ENCODE measurements around the gene SRRD. TPM values are rescaled to one million over a fixed set of nuclear protein-coding genes. Genes with fewer than 3 reads are reported as not detected.

The SRRD gene
- total RNA-seq, 1 donor from 2014 or later = 13.5 TPM

DNA sequence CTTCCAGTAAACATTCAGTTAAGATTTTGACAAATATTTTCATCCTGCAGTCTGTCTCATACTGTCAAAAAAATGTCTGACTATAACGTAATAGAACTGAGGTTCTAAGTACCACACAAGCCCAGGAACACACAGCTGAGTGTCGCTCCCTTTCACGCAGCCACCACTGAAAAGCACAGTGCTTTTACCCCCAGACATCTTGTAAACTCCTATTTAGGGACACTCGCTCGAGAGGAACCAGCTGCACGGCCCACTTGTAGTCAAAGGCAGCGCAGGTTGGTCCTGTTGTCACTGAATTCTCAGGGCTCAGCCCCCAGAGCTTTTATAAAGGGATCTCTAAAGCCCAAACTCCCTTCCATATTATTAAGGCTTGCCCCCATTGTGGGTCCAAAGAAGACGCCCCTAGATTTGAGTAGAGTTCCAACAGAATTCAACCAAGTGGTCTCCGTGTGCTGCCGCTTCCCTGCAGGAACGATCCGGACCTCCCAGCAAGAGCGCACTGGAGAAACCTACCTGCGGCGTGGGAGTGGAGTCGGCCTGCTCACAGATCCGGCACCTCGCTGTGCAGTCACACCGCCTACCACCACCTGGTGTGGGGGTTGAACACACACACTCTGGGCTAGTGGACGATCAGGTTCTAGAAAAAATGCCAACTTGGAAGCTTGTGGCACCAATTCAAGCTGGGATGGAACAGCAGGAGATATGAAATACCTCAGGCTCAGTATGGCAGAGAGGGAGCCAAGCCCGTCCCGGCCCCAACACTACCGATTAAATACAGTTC is 31.3 kb upstream of the SRRD start:
- DNase-seq (ENCODE audit: low spot score in 2 of 2) (no peak), FAIRE-seq (no peak)

DNA sequence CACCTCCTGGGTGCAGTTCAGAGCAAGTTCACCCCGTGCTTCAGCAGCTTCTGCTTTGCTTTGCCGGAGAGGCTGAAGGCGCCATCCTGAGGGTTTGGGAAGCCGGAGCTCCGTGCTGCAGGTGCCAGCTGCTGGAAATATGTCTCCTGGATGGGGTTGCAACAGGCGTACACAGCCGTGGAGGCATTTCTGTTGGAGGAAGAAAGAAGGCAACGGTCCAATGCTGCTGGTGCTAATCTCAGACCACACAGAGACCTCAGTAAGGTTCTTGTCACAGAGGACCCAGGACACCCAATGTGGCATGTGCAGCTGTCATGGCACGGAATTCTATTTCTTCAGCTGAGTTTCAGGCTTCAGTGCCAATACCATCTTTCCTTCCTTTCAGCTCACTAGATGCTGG is 30.5 kb upstream of the SRRD start:
- no peak for DNase-seq (ENCODE audit: low spot score in 2 of 2)
- no peak for FAIRE-seq

DNA sequence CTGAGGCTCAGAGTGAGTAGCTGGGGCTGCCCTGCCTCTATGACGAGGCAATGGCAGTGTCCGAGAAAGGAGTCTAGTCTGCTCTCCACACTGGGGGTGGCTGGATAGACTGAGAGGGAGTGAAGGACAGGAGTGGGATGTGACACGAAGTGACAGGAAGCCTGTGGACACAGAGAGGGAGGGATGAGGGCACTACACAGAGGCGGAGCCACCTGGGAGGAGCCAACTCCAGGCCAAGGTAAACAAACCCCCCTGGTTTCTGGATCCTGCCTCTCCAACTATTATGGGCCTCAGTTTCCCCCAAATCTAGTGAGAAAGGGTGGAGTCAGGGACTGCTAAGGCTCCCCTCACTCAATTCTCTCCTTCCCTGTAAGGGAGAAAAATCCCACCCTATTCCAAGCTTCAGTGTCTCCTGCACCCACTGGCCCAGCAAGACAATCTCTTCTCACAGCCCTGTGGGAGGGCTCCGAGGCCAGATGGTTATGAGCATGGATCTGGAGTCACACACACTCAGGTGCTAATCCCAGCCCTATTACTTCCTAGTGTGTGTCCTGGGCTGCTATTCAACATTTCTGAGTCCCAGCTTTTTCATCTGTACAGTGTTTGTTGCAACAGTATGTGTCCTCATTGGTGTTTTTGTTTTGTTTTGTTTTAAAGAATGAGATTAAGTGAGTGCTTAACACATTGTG is 29.7 kb upstream of the SRRD start:
- no peak for FAIRE-seq

DNA sequence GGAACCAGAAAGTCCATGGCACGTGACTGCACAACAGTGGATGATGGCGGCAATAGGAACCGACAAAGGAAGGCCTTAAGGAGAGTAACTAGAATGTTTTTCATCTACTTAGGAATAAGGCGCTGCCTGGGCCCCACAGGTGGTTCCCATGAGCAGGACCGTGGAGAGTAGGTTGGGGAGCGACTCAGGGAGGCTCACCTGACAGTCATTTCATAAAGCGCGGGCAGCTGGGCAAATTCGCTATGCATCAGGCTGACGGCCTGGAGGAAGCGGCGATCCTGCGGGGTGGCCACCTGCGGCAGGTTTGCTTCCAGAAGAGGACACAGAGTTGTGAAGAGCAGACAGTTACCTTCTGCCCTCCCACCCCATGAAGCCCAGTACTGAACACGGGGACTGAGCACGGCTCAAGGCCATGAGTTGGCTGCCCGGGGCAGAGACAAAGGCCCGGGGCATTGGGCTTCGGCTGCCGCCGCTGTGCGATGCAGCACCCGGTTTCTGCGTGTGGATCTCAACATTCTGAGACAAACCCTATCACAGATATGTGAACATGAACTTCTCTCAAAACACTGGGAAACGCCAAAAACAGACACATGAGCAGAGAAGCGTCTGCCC is 25.9 kb upstream of the SRRD start:
- FAIRE-seq (no peak), DNase-seq (ENCODE audit: low spot score in 2 of 2) (no peak)

More for the DNA sequence above, 29.7 kb upstream of the SRRD start:
- DNase-seq (ENCODE audit: low spot score in 2 of 2) = no peak

DNA sequence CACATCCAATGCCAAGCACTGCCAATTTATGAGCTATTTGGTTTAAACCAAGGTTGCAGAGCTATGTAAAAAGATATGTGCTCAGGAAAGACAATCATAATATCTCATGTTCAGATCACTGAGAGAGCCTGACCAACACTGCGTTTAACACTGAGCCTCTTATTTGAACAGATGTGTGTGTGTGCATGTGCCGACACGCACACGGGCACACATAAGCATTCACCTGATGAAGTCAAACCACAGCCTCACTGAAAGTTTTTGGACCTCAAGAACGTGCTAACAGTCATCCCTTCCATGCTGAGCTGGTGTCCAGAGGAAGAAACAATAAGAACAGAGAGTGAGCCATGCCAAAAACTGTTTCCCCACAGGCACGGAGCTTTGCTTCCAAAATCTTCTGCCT is 23.5 kb upstream of the SRRD start:
- no peak for FAIRE-seq
- no peak for DNase-seq (ENCODE audit: low spot score in 2 of 2)

DNA sequence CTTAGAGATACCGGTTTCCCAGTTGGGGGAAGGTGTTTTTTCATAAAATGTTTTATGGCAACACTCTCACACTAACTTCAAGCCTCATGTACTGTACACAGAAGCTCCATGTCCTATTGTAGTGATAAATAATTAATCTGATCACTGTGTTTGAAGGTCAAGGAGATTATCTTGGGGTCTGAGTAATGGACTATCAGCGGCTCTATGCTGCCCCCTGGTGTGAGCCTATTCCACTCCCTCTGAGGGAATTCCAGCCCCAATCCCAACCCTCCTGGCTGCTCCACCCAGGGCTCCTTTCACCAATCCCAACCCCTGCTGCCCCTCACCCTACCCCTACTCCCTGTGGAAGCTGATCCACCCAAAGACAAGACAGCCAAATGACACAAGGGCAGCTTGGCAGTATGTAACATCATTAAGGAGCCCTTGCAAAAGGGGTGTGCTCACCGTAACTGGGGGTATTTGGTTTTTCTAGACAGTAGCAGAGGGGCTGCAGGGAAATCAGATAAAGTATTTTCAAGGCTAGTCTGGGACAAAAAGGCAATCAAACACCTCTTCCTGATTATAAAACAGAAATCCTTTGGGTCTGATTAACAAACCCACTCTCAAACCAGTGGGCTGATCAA is 22.4 kb upstream of the SRRD start:
- DNase-seq (ENCODE audit: low spot score in 2 of 2) = peak in 1 of 2 donors; percentile 52

DNA sequence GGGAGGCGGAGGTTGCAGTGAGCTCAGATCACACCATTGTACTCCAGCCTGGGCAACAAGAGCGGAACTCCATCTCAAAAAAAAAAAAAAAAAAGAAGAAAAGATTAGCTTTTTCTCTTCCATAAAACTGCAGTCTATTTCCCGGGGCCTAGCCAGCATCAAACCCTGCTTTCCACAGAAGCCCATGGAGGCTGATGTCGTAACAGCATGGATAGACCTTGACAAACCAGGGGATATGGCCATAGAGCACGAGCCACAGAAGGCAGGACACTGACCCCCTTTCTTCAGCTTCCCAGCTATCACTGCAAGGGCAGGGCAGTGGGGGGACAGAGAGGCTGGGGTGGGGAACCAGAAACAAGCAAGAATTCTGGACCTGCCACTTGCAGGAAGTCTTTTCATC is 21.6 kb upstream of the SRRD start:
- FAIRE-seq (no peak), DNase-seq (ENCODE audit: low spot score in 2 of 2) (no peak)

More for the DNA sequence above, 22.4 kb upstream of the SRRD start:
- no peak for FAIRE-seq

DNA sequence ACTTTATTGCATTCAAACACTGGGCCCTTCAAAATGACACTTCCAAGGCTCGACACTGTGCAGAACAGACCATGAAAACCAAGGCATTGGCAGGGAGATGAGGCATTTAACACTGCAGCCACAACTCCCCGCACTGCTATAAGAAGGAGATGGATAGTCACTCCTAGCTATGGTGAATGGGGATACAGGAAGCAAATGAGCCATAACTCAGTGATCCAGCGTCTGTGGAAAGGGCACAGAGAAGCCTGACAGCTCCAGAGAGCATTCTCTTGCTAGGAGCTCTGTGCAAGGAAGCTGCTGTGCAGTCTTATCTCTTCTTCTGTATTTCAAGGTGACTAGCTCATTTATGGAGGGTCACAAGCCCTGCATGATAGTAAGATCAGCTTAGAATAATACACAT is 21.0 kb upstream of the SRRD start:
- DNase-seq (ENCODE audit: low spot score in 2 of 2) (no peak), FAIRE-seq (no peak)

DNA sequence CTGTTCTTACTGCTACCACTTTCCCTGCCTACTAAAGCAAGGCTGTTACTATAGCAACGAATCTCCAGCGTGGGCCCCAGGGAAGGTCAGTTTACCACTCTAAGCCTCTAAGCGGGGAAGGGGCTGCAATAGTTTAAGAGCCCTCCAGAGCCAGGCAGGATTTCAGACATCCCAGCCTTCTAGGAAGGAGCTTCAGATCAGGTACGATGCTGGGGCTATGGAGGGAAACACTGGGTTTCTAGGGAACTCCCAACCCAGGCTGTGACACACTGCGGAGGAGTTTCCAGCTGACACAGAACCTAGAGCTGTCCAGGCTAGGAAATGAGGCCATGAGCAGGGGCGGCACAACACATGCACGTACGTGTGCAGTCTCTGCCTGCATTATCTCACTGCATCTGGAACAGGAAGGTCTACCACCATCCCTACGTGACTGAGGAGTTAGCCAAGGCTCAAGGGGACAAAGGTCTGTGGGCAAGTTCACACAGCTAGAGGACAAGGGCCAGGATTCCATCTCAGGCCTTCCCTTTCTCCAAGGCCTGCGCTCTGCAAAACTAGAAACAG is 20.5 kb upstream of the SRRD start:
- DNase-seq (ENCODE audit: low spot score in 2 of 2) (no peak), FAIRE-seq (no peak)

DNA sequence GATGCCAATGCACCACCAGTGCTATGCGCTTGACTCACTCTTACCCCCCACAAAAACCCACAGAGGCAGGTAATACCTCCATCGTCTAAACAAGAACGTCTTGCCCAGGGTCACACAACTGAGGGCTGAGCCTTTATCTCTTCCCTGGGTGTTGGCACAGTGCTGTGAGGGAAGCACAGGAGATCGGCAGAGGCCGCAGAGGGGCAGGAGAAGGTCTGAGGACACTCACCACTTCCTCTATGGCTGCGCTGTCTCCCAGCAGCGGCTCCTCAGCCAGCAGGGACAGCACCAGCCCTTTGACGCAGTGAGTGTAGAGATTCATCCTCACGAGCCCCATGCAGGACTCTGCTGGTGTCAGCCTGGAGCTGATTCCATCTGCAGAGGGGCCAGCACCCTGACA is 20.0 kb upstream of the SRRD start:
- FAIRE-seq (no peak), DNase-seq (ENCODE audit: low spot score in 2 of 2) (no peak)

DNA sequence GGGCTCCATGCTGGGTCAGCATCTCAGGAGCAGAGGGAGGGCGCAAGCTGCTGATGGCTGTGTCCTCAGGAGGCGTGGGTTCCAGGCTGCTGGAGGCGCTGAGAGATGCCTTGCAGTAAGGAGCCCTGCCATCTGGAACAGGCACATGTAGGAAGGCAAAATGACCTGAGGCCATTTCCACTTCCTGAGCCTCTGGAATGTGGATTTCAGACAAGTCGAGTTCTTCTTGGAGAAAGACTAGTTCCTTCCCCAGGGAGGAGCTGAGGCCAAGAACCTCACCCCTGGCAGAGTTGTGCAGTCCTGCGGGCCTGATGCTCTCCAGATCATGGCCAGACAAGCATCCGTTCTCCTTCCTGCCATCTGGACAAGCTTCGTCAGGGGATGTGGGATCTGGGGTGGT is 19.4 kb upstream of the SRRD start:
- no peak for DNase-seq (ENCODE audit: low spot score in 2 of 2)
- FAIRE-seq = no peak

DNA sequence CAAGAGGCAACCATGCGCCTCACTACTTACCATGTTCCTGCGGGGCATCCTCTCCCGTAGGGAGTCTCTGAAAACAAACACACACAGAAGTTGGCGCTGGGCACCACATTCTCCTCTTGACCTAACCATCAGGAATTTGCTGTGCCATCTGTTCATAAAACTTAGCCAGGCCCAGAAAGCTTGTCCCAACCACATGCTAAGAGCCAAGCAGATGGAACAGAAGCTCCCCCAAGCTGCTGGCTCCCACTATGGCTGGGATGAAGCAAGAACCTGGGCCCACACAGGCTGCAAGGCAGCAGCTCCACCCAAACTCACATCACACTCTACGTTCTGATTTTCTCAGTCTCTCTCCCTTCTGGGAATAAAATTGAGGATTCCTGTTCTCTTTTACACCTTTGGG is 17.5 kb upstream of the SRRD start:
- DNase-seq (ENCODE audit: low spot score in 2 of 2) = no peak

DNA sequence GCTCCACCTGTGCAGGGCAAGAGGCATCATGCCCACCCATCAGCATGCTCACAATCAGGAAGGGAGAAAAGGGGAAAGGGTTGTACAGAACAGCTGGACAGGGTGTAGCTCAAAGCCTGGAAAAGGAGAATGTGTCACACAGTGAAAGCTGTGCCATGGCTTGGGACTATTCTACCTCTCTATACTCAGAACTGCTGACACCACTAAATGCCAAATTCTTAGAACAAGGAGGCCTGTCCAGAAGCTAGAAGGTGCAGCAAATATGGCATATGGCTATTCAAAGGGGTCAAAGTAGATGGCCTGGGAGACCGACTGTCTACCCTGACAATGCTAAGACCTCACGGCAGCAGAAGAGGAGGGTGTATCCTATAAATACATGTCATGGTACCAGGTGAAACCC is 12.9 kb upstream of the SRRD start:
- FAIRE-seq = no peak
- no peak for DNase-seq (ENCODE audit: low spot score in 2 of 2)

More for the DNA sequence above, 17.5 kb upstream of the SRRD start:
- no peak for FAIRE-seq

DNA sequence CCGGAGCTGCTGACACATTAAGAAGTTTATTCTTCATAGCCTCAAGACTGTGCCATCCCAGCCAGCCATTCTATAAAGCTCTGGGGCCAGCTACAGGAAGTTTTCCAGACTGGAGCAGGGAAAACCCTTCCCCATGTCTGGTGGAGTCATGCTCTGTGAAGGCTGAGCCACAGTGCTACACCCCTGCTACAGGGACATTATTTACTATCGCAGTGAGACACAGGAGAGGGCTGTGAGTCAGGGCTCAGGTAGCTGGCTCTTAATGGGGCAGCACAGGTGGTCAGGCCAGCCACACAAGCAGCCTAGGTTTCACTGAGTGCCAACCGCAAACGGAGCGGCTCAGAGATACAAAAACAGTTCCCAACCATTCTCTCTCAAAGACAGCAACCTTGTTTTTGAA is 12.2 kb upstream of the SRRD start:
- FAIRE-seq (no peak), DNase-seq (ENCODE audit: low spot score in 2 of 2) (no peak)

DNA sequence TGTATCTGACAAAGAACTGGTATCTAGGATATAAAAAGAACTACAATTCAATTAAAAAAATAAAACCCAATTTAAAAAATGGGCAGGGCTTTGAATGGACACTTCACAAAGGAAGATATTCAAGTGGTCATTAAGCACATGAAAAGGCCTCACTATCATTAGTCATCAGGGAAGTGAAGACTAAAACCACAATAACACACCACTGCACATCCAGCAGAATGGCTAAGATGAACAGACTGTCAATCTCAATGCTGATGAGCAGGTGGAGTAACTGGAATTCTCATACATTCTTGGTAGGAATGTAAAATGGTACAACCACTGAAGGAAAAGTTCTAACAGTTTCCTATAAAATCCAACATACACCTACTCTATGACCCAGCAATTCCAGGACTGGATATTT is 9.0 kb upstream of the SRRD start:
- FAIRE-seq (no peak), DNase-seq (ENCODE audit: low spot score in 2 of 2) (no peak)

DNA sequence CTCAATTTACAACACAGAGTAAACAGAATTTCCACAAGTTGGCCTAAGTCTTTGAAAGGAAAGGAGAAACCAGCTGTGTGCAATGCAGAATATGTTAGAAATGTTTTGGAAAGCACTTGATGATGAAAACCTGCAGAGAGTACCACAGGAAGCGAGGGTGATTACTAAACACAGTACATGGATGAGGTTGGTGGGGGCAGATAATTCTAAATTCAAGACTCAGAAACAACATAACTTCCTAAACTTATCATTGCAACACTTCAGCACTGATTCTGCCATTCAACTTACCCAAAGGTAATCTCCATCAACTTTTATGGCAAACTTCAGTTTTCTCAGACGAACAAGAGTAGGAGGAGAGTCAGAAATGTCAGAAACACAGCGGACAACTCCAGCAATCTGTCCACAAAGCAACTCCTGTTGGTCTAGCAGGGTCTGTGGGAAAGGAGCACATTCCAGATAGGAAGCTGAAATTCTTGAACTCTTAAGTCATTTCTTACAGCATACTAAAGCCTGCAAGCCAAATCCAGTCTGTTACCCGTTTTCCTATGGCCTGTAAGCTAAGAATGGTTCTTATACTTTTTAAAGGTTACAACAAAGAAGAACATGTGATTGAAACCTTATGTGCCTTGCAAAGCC is 6.9 kb upstream of the SRRD start:
- DNase-seq (ENCODE audit: low spot score in 2 of 2) = no peak
- no peak for FAIRE-seq

DNA sequence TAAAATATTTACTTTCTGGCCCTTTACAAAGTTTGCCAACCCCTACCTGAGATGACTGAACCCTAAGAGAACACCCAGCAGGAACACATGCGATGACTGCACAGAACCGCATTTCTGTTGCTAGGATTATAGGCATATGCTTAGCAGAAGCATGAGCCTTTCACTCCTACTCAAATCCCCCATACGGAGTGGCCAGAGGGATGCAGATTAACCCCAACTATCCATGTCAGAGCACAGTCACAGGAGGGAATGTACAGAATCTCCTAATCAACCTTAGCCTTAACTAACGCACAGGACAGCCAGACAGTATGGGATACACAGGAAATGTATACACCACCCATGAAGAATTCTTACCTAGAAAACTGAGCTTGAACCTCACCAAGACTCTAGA is 6.3 kb upstream of the SRRD start:
- FAIRE-seq = no peak
- DNase-seq (ENCODE audit: low spot score in 2 of 2) = no peak

DNA sequence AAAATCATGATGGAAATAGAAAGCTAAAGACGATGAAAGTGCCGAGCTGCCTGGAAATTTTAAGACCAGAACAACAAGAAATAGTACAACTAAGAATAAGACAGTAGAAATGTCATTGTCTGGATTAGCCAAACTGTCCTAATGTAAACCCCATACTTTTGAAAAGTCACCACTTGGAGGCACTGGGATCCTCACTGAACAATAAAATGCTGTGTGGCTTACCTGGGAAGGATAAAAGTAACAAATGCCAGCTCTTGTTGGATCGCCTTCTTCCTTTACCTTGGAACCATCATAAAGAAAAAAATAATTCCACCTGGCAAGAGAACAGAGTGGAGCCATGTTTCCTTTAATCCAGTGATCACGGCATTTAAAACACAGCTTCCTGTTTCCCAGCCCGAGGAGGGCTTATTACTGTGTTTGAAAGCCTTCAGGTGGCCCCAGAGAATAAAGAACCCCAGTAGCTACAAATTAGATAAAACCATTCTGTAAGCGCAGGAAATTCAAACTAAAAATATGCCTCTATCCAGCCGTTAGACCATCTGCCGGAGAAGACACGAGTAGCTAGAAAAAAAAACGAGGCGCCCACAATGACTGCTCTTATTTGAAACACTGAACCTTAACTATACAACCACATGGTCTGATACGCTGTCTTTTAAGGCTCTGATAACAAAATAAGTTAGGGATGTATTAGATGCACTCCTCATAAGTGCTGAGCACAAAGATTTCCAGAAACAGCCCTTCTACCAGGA is 4.5 kb upstream of the SRRD start:
- FAIRE-seq = no peak
- no peak for DNase-seq (ENCODE audit: low spot score in 2 of 2)

DNA sequence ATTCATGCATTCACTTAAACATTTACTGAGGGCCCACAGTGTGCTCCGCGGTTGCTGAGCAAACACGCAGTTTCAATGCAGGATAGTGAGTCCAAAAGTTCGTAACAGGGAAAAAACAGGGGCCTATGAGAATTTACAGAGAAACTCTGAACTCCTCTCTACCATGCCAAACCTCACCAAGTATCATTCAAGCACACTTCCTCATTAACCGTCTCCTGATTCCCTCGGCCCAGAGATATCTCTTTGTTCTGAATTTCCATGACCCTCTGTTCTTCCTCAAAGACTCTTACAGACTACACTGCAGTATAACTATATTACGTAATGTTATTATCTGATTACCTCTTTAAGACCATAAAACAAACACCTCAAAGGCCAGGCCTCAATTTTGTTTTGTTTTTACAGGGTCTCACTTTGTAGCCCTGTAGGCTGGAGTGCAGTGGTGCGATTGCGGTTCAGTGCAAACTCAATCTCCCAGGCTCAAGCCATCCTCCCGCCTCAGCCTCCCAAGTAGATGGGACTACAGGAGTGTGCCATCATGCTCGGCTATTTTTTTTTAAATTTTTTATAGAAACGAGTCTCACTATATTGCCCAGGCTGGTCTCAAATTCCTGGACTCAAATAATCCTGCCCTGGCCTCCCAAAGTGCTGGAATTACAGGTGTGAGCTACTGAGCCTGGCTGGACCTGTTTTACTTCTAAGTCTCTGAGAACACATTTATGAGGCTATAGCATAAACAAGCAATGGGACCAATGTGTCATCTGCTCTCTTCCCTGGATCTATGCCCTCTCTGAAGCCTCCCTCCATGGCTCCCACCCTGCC is 3.7 kb upstream of the SRRD start:
- no peak for FAIRE-seq
- DNase-seq (ENCODE audit: low spot score in 2 of 2) = no peak

Measured in frontal cortex (tissue), 4 donors.